Keratinocyte (primary cell): ENCODE data around the gene SMCO4. TPM values are rescaled to one million over a fixed set of nuclear protein-coding genes. Genes with fewer than 3 reads are reported as not detected.
A peak's percentile ranks its signal among the peaks of the same experiment; 100 is the strongest.

Experiments used
- DNase-seq: peaks from one replicate; pipeline ENCODE4 v3.0.0-alpha.2; 2011; ENCODE audit warnings: low read depth, missing footprints, low spot score
- FAIRE-seq: peaks from 2 replicates; lab custom pipeline; 2011; peaks lifted over from hg19 to GRCh38; lab: Jason Lieb, UNC
- H2AFZ ChIP-seq: 2 replicates; pipeline ENCODE4 v1.6.0; 2012; ENCODE audit warnings: low read length, control low read depth, inconsistent platforms; ENCODE audit not compliant: control insufficient read depth
- H3K27ac ChIP-seq: 2 replicates; pipeline ENCODE4 v1.5.1; 2011; ENCODE audit warnings: low read length; ENCODE audit not compliant: control insufficient read depth, insufficient read depth
- H3K27me3 ChIP-seq: 3 replicates; pipeline ENCODE4 v1.6.0; 2011; ENCODE audit warnings: low read length; ENCODE audit not compliant: control insufficient read depth, insufficient read depth; ENCODE audit errors: extremely low read depth
- H3K36me3 ChIP-seq, 2 experiments: 2 replicates in 1 of 2; 3 replicates in 1 of 2; pipeline ENCODE4 v1.5.1; 2011; ENCODE audit warnings: low read length in 2 of 2, mild to moderate bottlenecking in 1 of 2; ENCODE audit not compliant: control insufficient read depth in 2 of 2, insufficient read depth in 2 of 2; ENCODE audit errors: extremely low read depth in 1 of 2
- H3K4me1 ChIP-seq: 3 replicates; pipeline ENCODE4 v1.5.1; 2011; ENCODE audit warnings: low read length; ENCODE audit not compliant: control insufficient read depth, insufficient read depth; ENCODE audit errors: extremely low read depth
- H3K4me2 ChIP-seq: 3 replicates; pipeline ENCODE4 v1.6.0; 2011; ENCODE audit warnings: low read depth, low read length; ENCODE audit not compliant: control insufficient read depth, insufficient read depth; ENCODE audit errors: extremely low read depth
- H3K4me3 ChIP-seq, 3 experiments: fragments of 200-600 bp in 1 of 3; sonication (generic) in 1 of 3; 2 replicates in 2 of 3; 3 replicates in 1 of 3; pipeline ENCODE4 v1.5.1; 2011 to 2016; ENCODE audit warnings: low read length in 3 of 3, mild to moderate bottlenecking in 3 of 3, control low read depth in 2 of 3, inconsistent platforms in 1 of 3, low read depth in 1 of 3, mixed read lengths in 1 of 3, mixed run types in 1 of 3, moderate library complexity in 1 of 3; ENCODE audit not compliant: control insufficient read depth in 2 of 3, insufficient read depth in 2 of 3; ENCODE audit errors: extremely low read depth in 1 of 3
- H3K79me2 ChIP-seq: 2 replicates; pipeline ENCODE4 v1.6.0; 2012; ENCODE audit warnings: low read length; ENCODE audit not compliant: control insufficient read depth, insufficient read depth
- H3K9ac ChIP-seq: 3 replicates; pipeline ENCODE4 v1.6.0; 2011; ENCODE audit warnings: low read length; ENCODE audit not compliant: control insufficient read depth, insufficient read depth; ENCODE audit errors: extremely low read depth
- H3K9me1 ChIP-seq: 3 replicates; pipeline ENCODE4 v1.6.0; 2011; ENCODE audit warnings: low read length; ENCODE audit not compliant: control insufficient read depth, insufficient read depth; ENCODE audit errors: extremely low read depth
- H3K9me3 ChIP-seq: 2 replicates; pipeline ENCODE4 v1.5.1; 2012; ENCODE audit warnings: low read depth, low read length; ENCODE audit not compliant: control insufficient read depth
- H4K20me1 ChIP-seq: 3 replicates; pipeline ENCODE4 v1.6.0; 2011; ENCODE audit warnings: low read length; ENCODE audit not compliant: control insufficient read depth, insufficient read depth; ENCODE audit errors: extremely low read depth
- CTCF ChIP-seq, 3 experiments: IDR thresholded peaks in 1 of 3; conservative IDR thresholded peaks in 1 of 3; optimal IDR thresholded peaks in 1 of 3; 2 replicates in 2 of 3; 3 replicates in 1 of 3; pipeline versions ENCODE3 to v1.5.1; 2011; ENCODE audit warnings: low read length in 3 of 3, mild to moderate bottlenecking in 3 of 3, moderate library complexity in 2 of 3, control low read depth in 1 of 3, inconsistent platforms in 1 of 3; ENCODE audit not compliant: insufficient read depth in 2 of 3; ENCODE audit errors: extremely low read depth in 1 of 3
- EZH2 ChIP-seq: IDR thresholded peaks from one replicate; pipeline ENCODE4 v1.6.1; 2012; ENCODE audit warnings: inconsistent platforms, mild to moderate bottlenecking, low read length, moderate library complexity
- dilution Hi-C: fragments of 300-500 bp; cut with MboI; formaldehyde crosslinking; loops from one replicate; pipeline ENCODE4 v1.7.0; 2020; ENCODE audit warnings: low sequenced_read_pairs; ENCODE audit not compliant: extremely low pct_ligation_motif_present
- polyA plus RNA-seq, 5 experiments: library from polyadenylated mRNA; depleted of rRNA in 3 of 5; stranded (reverse) in 3 of 5; stranded (forward) in 1 of 5; unstranded in 1 of 5; fragments of >200 nt; gene quantifications; 1 replicate in 1 of 5; 2 replicates in 3 of 5; 3 replicates in 1 of 5; pipeline versions ENCODE4 v1.2.1 to v1.2.3, GENCODE V29; 2011 to 2012; ENCODE audit warnings: missing spikeins in 2 of 5, low read depth in 1 of 5, low replicate concordance in 1 of 5

SMCO4 gene
- polyA plus RNA-seq, 1 donor (not counting 4 experiments of a cell fraction or from before 2014, with no cell fraction given): 1.5 TPM

- FAIRE-seq (no peak), DNase-seq (no peak)
- H3K36me3 ChIP-seq: no peaks in the 10 kb centered on the region
- H3K9me1 ChIP-seq: no peaks in the 10 kb centered on the region
- no peak overlapping the region for H3K9ac ChIP-seq
- TF ChIP-seq EZH2: no peak
- no peak for TF ChIP-seq CTCF (optimal IDR thresholded peaks at IDR 0.05 in 1 of 3, IDR thresholded peaks at IDR 0.05 in 1 of 3, conservative IDR thresholded peaks at IDR 0.05 in 1 of 3; ENCODE audit: extremely low read depth in 1 of 3, insufficient read depth in 2 of 3, low read length in 3 of 3)
- H3K27me3 ChIP-seq: no peaks in the 10 kb centered on the region
- no peak overlapping the region for H3K27ac ChIP-seq
- no peaks in the 10 kb centered on the region for H3K79me2 ChIP-seq
- H3K9me3 ChIP-seq: no peaks in the 10 kb centered on the region
- dilution Hi-C loops: no loop called here
- H3K4me1 ChIP-seq: no peaks in the 10 kb centered on the region
- no peak overlapping the region for H3K4me3 ChIP-seq
- no peaks in the 10 kb centered on the region for H4K20me1 ChIP-seq
- no peak overlapping the region for H3K4me2 ChIP-seq
- H2AFZ ChIP-seq: no peak overlapping the region
These were observed 28.4 kb upstream of the SMCO4 start for GRCh38 chr11:93571612-93572011.

GRCh38 chr11:93570759-93571413, 27.7 kb upstream of the SMCO4 start:
- H3K9me1 ChIP-seq: no peaks in the 10 kb centered on the region
- no peak overlapping the region for H3K4me3 ChIP-seq
- no peak overlapping the region for H3K4me2 ChIP-seq
- dilution Hi-C loops: no loop called here
- H3K79me2 ChIP-seq: no peaks in the 10 kb centered on the region
- H4K20me1 ChIP-seq: no peaks in the 10 kb centered on the region
- DNase-seq (no peak), FAIRE-seq (peak; percentile 26)
- no peaks in the 10 kb centered on the region for H3K4me1 ChIP-seq
- TF ChIP-seq CTCF (optimal IDR thresholded peaks at IDR 0.05 in 1 of 3, IDR thresholded peaks at IDR 0.05 in 1 of 3, conservative IDR thresholded peaks at IDR 0.05 in 1 of 3; ENCODE audit: extremely low read depth in 1 of 3, insufficient read depth in 2 of 3, low read length in 3 of 3) (no peak), EZH2 (no peak)
- no peak overlapping the region for H3K9ac ChIP-seq
- H2AFZ ChIP-seq: no peak overlapping the region
- H3K36me3 ChIP-seq: no peaks in the 10 kb centered on the region
- no peaks in the 10 kb centered on the region for H3K9me3 ChIP-seq
- H3K27me3 ChIP-seq: no peaks in the 10 kb centered on the region
- no peak overlapping the region for H3K27ac ChIP-seq
